COR-L47 (cell line): ENCODE measurements around the gene WNT3.

Experiments
- DNase-seq: peaks from one replicate; lab custom pipeline; 2025; lab: John Stamatoyannopoulos, UW

WNT3 gene

GRCh38 chr17:46836500-46836899 lies 18.0 kb upstream of the WNT3 start:
- no peak for DNase-seq

GRCh38 chr17:46834846-46835245 lies 16.4 kb upstream of the WNT3 start:
- DNase-seq, result no peak

GRCh38 chr17:46833840-46834208 lies 15.3 kb upstream of the WNT3 start:
- DNase-seq, result no peak

GRCh38 chr17:46832945-46833839 lies 14.7 kb upstream of the WNT3 start:
- no peak for DNase-seq

- no peak for DNase-seq
Observed at GRCh38 chr17:46832331-46832821, 13.9 kb upstream of the WNT3 start.

GRCh38 chr17:46831573-46832330 lies 13.3 kb upstream of the WNT3 start:
- DNase-seq, result no peak

- no peak for DNase-seq
Observed at GRCh38 chr17:46827274-46827673, 8.8 kb upstream of the WNT3 start.

GRCh38 chr17:46826116-46826515 lies 7.6 kb upstream of the WNT3 start:
- DNase-seq, result no peak

- DNase-seq, result no peak
Observed at GRCh38 chr17:46823657-46824056, 5.2 kb upstream of the WNT3 start.

- no peak for DNase-seq
Observed at GRCh38 chr17:46822388-46822921, 4.0 kb upstream of the WNT3 start.

- DNase-seq, result no peak
Observed at GRCh38 chr17:46821482-46822387, 3.2 kb upstream of the WNT3 start.

GRCh38 chr17:46820592-46821450 lies 2.3 kb upstream of the WNT3 start:
- DNase-seq, result no peak

GRCh38 chr17:46819906-46820351 lies 1.4 kb upstream of the WNT3 start:
- DNase-seq, result no peak

- no peak for DNase-seq
Observed at GRCh38 chr17:46818929-46819859, 702 bp upstream of the WNT3 start.

- DNase-seq, result no peak
Observed at GRCh38 chr17:46817901-46818209, 637 bp downstream of the WNT3 start.

- no peak for DNase-seq
Observed at GRCh38 chr17:46817151-46817900, 1.2 kb downstream of the WNT3 start.

- DNase-seq, result no peak
Observed at GRCh38 chr17:46815474-46816353, 2.8 kb downstream of the WNT3 start.

GRCh38 chr17:46814446-46814845 lies 4.0 kb downstream of the WNT3 start:
- DNase-seq, result no peak
